H1 (cell line): ENCODE measurements around the gene CCNG2. TPM values are rescaled to one million over a fixed set of nuclear protein-coding genes. Genes with fewer than 3 reads are reported as not detected.

Experiments used
- CTCF ChIA-PET: fragments of 300-600 bp; sonication (Branson Sonifier 250); formaldehyde crosslinking; loops from one replicate; lab custom pipeline; 2021; ENCODE audit not compliant: partially characterized antibody; lab: Charles Lee
- POLR2A ChIA-PET: fragments of 300-600 bp; sonication (Branson Sonifier 250); formaldehyde crosslinking; loops from one replicate; lab custom pipeline; 2021; ENCODE audit warnings: inconsistent platforms; ENCODE audit not compliant: partially characterized antibody; lab: Charles Lee
- DNase-seq, 2 experiments: peaks; one replicate each; pipeline versions ENCODE4 v3.0.0 to v3.0.0-alpha.2; 2010 to 2022; ENCODE audit warnings: low spot score in 2 of 2, low read depth in 1 of 2, mixed read lengths in 1 of 2
- FAIRE-seq: peaks from 2 replicates; lab custom pipeline; 2011; peaks lifted over from hg19 to GRCh38; lab: Jason Lieb, UNC
- H2AFZ ChIP-seq: 2 replicates; pipeline ENCODE4 v1.8.1; 2012; ENCODE audit warnings: low read length, inconsistent platforms
- H2AK5ac ChIP-seq: 2 replicates; pipeline ENCODE4 v1.6.1; 2013; ENCODE audit warnings: low read depth, low read length
- H2BK120ac ChIP-seq: replicated peaks from 2 replicates; pipeline ENCODE3; 2013; ENCODE audit warnings: low read depth, low read length, inconsistent platforms
- H2BK12ac ChIP-seq: 2 replicates; pipeline ENCODE4 v1.6.1; 2013; ENCODE audit warnings: low read depth, low read length
- H2BK15ac ChIP-seq: 2 replicates; pipeline ENCODE4 v1.6.1; 2013; ENCODE audit warnings: low read length
- H2BK20ac ChIP-seq: 2 replicates; pipeline ENCODE4 v1.6.1; 2013; ENCODE audit warnings: low read length
- H2BK5ac ChIP-seq: 2 replicates; pipeline ENCODE4 v1.6.1; 2013; ENCODE audit warnings: low read depth, low read length
- H3K14ac ChIP-seq: 2 replicates; pipeline ENCODE4 v1.6.1; 2013; ENCODE audit warnings: inconsistent platforms; ENCODE audit not compliant: insufficient read length
- H3K18ac ChIP-seq: 2 replicates; pipeline ENCODE4 v1.6.1; 2013; ENCODE audit warnings: low read length; ENCODE audit errors: extremely low read depth
- H3K23ac ChIP-seq: 2 replicates; pipeline ENCODE4 v1.6.1; 2013; ENCODE audit warnings: inconsistent platforms; ENCODE audit not compliant: insufficient read length
- H3K23me2 ChIP-seq: 2 replicates; pipeline ENCODE4 v1.6.1; 2013; ENCODE audit warnings: low read depth, low read length
- H3K27ac ChIP-seq: 2 replicates; pipeline ENCODE4 v1.6.1; 2011; ENCODE audit warnings: low read depth, low read length, inconsistent platforms
- H3K27me3 ChIP-seq, 4 experiments: replicated peaks in 1 of 4; 1 replicate in 1 of 4; 2 replicates in 3 of 4; pipeline versions ENCODE4 v1.6.1 to v1.8.1; 2011 to 2013; ENCODE audit warnings: low read length in 3 of 4, mild to moderate bottlenecking in 3 of 4, inconsistent platforms in 2 of 4, mixed read lengths in 2 of 4, moderate library complexity in 1 of 4; ENCODE audit not compliant: control insufficient read depth in 3 of 4, insufficient read depth in 3 of 4; ENCODE audit errors: extremely low read depth in 1 of 4
- H3K36me3 ChIP-seq, 4 experiments: 2 replicates each; pipeline versions ENCODE4 v1.6.1 to v1.8.1; 2011 to 2013; ENCODE audit warnings: mild to moderate bottlenecking in 4 of 4, low read length in 3 of 4, moderate library complexity in 2 of 4, control low read depth in 1 of 4, inconsistent platforms in 1 of 4; ENCODE audit not compliant: insufficient read depth in 4 of 4, control insufficient read depth in 2 of 4
- H3K4ac ChIP-seq: replicated peaks from 2 replicates; pipeline ENCODE3; 2013; ENCODE audit warnings: low read length, low read depth, mixed read lengths, inconsistent platforms; ENCODE audit not compliant: insufficient read length
- H3K4me1 ChIP-seq, 4 experiments: replicated peaks in 1 of 4; 1 replicate in 1 of 4; 2 replicates in 3 of 4; pipeline versions ENCODE4 v1.6.1 to v1.8.1; 2011 to 2013; ENCODE audit warnings: low read length in 3 of 4, inconsistent platforms in 2 of 4, mixed read lengths in 1 of 4; ENCODE audit not compliant: insufficient read depth in 4 of 4, control insufficient read depth in 3 of 4
- H3K4me2 ChIP-seq, 2 experiments: 2 replicates each; pipeline versions ENCODE4 v1.6.1 to v1.8.1; 2011 to 2013; ENCODE audit warnings: low read depth in 2 of 2, low read length in 2 of 2, control low read depth in 1 of 2, inconsistent platforms in 1 of 2, mild to moderate bottlenecking in 1 of 2; ENCODE audit not compliant: insufficient read depth in 1 of 2
- H3K4me3 ChIP-seq, 4 experiments: fragments of 200-600, 300-600 bp in 1 of 4; sonication (generic), shearing (Covaris generic), sonication (Bioruptor Twin) in 1 of 4; 2 replicates each; pipeline versions ENCODE4 v1.5.1 to v1.8.1; 2011 to 2016; ENCODE audit warnings: low read length in 4 of 4, low read depth in 3 of 4, control low read depth in 2 of 4, inconsistent platforms in 2 of 4, mild to moderate bottlenecking in 2 of 4, mixed read lengths in 1 of 4, moderate library complexity in 1 of 4; ENCODE audit not compliant: insufficient read depth in 2 of 4; ENCODE audit errors: extremely low read depth in 1 of 4
- H3K56ac ChIP-seq: replicated peaks from 2 replicates; pipeline ENCODE3; 2013; ENCODE audit warnings: low read depth, mild to moderate bottlenecking, mixed read lengths, low read length, inconsistent platforms; ENCODE audit not compliant: insufficient read length
- H3K79me1 ChIP-seq: 2 replicates; pipeline ENCODE4 v1.6.1; 2013; ENCODE audit warnings: low read depth, low read length, control low read depth
- H3K79me2 ChIP-seq, 2 experiments: 2 replicates each; pipeline versions ENCODE4 v1.6.1 to v1.8.1; 2012 to 2013; ENCODE audit warnings: low read length in 2 of 2, mild to moderate bottlenecking in 2 of 2, inconsistent platforms in 1 of 2; ENCODE audit not compliant: insufficient read depth in 2 of 2, control insufficient read depth in 1 of 2
- H3K9ac ChIP-seq, 4 experiments: replicated peaks in 1 of 4; 1 replicate in 1 of 4; 2 replicates in 3 of 4; pipeline versions ENCODE4 v1.6.1 to v1.8.1; 2011 to 2013; ENCODE audit warnings: low read depth in 3 of 4, low read length in 3 of 4, control low read depth in 2 of 4, mild to moderate bottlenecking in 2 of 4, moderate library complexity in 2 of 4, inconsistent platforms in 1 of 4; ENCODE audit errors: extremely low read depth in 1 of 4
- H3K9me3 ChIP-seq, 2 experiments: 2 replicates each; pipeline versions ENCODE4 v1.6.1 to v1.8.1; 2012 to 2013; ENCODE audit warnings: mild to moderate bottlenecking in 2 of 2, moderate library complexity in 2 of 2, control low read depth in 1 of 2, inconsistent platforms in 1 of 2, low read depth in 1 of 2, low read length in 1 of 2, mixed read lengths in 1 of 2; ENCODE audit not compliant: insufficient read depth in 2 of 2
- H4K20me1 ChIP-seq, 2 experiments: replicated peaks in 1 of 2; 2 replicates each; pipeline versions ENCODE3 to v1.8.1; 2011 to 2013; ENCODE audit warnings: inconsistent platforms in 2 of 2, low read length in 2 of 2, mild to moderate bottlenecking in 1 of 2; ENCODE audit not compliant: insufficient read depth in 2 of 2, control insufficient read depth in 1 of 2
- H4K5ac ChIP-seq: 2 replicates; pipeline ENCODE4 v1.6.1; 2013; ENCODE audit warnings: low read length, low read depth, mixed read lengths, inconsistent platforms; ENCODE audit not compliant: insufficient read length
- H4K8ac ChIP-seq: 2 replicates; pipeline ENCODE4 v1.8.0; 2013; ENCODE audit warnings: mild to moderate bottlenecking, moderate library complexity, low read length, inconsistent platforms; ENCODE audit not compliant: insufficient read depth; ENCODE audit errors: extremely low read depth
- H4K91ac ChIP-seq: replicated peaks from 2 replicates; pipeline ENCODE3; 2013; ENCODE audit warnings: low read length, mixed read lengths, inconsistent platforms; ENCODE audit not compliant: insufficient read length
- CTBP2 ChIP-seq: IDR thresholded peaks from 2 replicates; pipeline ENCODE4 v1.7.0; 2011; ENCODE audit warnings: borderline replicate concordance, mild to moderate bottlenecking, moderate library complexity, mixed read lengths, low read length; ENCODE audit not compliant: insufficient read depth, insufficient read length
- EGR1 ChIP-seq: IDR thresholded peaks from 2 replicates; pipeline ENCODE4 v1.6.1; 2011; ENCODE audit warnings: low read depth, low read length, borderline replicate concordance
- HDAC6 ChIP-seq: IDR thresholded peaks from one replicate; pipeline ENCODE4 v1.7.1; 2012; ENCODE audit warnings: low read depth, mild to moderate bottlenecking, inconsistent platforms, low read length, moderate library complexity
- TAF7 ChIP-seq: optimal IDR thresholded peaks from 2 replicates; pipeline ENCODE3; 2011; ENCODE audit warnings: low read depth, mild to moderate bottlenecking, inconsistent platforms, low read length, moderate library complexity, borderline replicate concordance
- YY1 ChIP-seq: IDR thresholded peaks from 2 replicates; pipeline ENCODE4 v1.6.1; 2011; ENCODE audit warnings: low read depth, mild to moderate bottlenecking, low read length
- WGBS, 2 experiments: shearing (Covaris generic) in 1 of 2; methylation state at CpG; one replicate each; pipeline versions ENCODE4 v1.1.6 to v1.1.7; 2013 to 2015; ENCODE audit warnings: low lambda C conversion rate in 2 of 2, mixed read lengths in 2 of 2, inconsistent platforms in 1 of 2, low coverage in 1 of 2, missing lambda C conversion rate in 1 of 2; ENCODE audit not compliant: insufficient replicate concordance in 2 of 2, insufficient coverage in 1 of 2, insufficient read length in 1 of 2; ENCODE audit errors: extremely low coverage in 1 of 2, missing lambda C conversion rate in 1 of 2; 5-methylcytosine and 5-hydroxymethylcytosine counted together
- polyA plus RNA-seq, 7 experiments: library from polyadenylated mRNA; depleted of rRNA in 3 of 7; stranded (reverse) in 5 of 7; unstranded in 2 of 7; fragments of >200 nt in 5 of 7; fragments of 200-250 nt in 2 of 7; gene quantifications; 1 replicate in 5 of 7; 2 replicates in 1 of 7; 4 replicates in 1 of 7; pipeline versions ENCODE4 v1.2.1 to v1.2.3, GENCODE V29; 2011 to 2013; ENCODE audit warnings: missing spikeins in 2 of 7, mixed read lengths in 2 of 7
- total RNA-seq: library from RNA; stranded (reverse); fragmentation: NEBNext Ultra II Directional; extraction: Animal tissue kit (Norgen Biotek cat#: 25700); gene quantifications from 2 replicates; pipeline ENCODE4 v1.2.1, GENCODE V29; 2021
- TF ChIP-seq, protein P1 (sequence below): IDR thresholded peaks from 2 replicates; pipeline ENCODE4 v1.6.1; 2011; ENCODE audit warnings: low read depth, mild to moderate bottlenecking, low read length; ENCODE audit not compliant: insufficient read depth

The CCNG2 gene
- total and polyA plus RNA-seq, 2 of the 8 experiments (the other 6 are each of a cell fraction or from before 2014, with no cell fraction given): 3.5 to 13.9 TPM

DNA sequence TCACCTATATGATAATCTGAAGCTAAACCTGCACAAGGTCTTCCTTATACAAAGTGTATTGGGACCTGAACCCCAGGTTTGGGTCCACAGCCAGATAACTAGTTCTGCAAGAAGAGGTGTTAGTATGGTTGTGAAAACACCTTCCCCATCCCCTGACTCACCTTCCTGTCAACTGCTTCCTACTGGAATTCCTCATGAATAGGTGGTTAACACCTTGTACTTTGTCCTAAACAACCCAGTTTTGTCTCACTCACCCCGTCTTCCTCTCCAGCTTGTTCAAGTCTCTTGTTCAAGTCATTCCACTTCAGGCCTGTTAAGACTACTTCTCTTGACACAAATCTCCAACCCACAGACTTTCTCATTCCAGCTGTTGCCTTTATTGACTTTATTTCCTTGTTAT, 45.5 kb downstream of the CCNG2 start:
- Histone ChIP-seq H3K14ac (no peak overlapping the region), H3K27me3 (peaks cover 0 to 2% (median 0%) of the 10 kb centered on the region in 4 experiments; a peak in 1 of 7 replicates), H3K9ac (no peak overlapping the region), H2AK5ac (no peak overlapping the region), H2BK12ac (no peak overlapping the region), H3K79me1 (no peaks in the 10 kb centered on the region), H2BK15ac (no peak overlapping the region), H3K9me3 (no peaks in the 10 kb centered on the region), H2BK20ac (no peak overlapping the region), H3K4me2 (no peak overlapping the region), H2BK5ac (no peak overlapping the region), H3K4me3 (no peak overlapping the region), H2AFZ (no peak overlapping the region), H4K8ac (no peak overlapping the region), H4K20me1 (no peaks in the 10 kb centered on the region), H3K79me2 (no peaks in the 10 kb centered on the region), H3K18ac (no peak overlapping the region), H3K27ac (no peak overlapping the region), H3K23ac (no peak overlapping the region), H3K23me2 (no peaks in the 10 kb centered on the region), H3K56ac (no peak overlapping the region), H2BK120ac (no peak overlapping the region), H3K4me1 (peaks cover 0 to 4% (median 0%) of the 10 kb centered on the region in 4 experiments; a peak in 1 of 7 replicates), H3K4ac (no peak overlapping the region), H4K91ac (no peak overlapping the region), H4K5ac (no peak overlapping the region), H3K36me3 (no peaks in the 10 kb centered on the region; a peak in 1 of 8 replicates)
- ChIA-PET POLR2A (interaction anchor here (1.0 to 1.9 kb wide), 3 partner anchors 12 to 156 kb away, joined by 3 to 5 read pairs (median 3); no protein-coding TSS in a partner anchor), CTCF (interaction anchor here (0.6 to 20.9 kb wide), 33 partner anchors 9 to 390 kb away, joined by 3 to 258 read pairs (median 6); no protein-coding TSS in a partner anchor)
- TF ChIP-seq, protein P1, sequence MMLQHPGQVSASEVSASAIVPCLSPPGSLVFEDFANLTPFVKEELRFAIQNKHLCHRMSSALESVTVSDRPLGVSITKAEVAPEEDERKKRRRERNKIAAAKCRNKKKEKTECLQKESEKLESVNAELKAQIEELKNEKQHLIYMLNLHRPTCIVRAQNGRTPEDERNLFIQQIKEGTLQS: no peak
- TF ChIP-seq TAF7 (no peak), CTBP2 (no peak), HDAC6 (no peak), EGR1 (no peak), YY1 (no peak)
- WGBS, 2 experiments: 94% methylated on average over 1 of the region's 1 CpG; no CpG with 5 or more reads in 1 of the 2 experiments
- DNase-seq (no peak), FAIRE-seq (no peak)
